ENCODE results near the gene SEMA4D.

Gene SEMA4D

GRCh38 chr9:89436963-89437625 is 60.8 kb downstream of the SEMA4D start:
- TF ChIP-seq CTCF (conservative IDR thresholded peaks at IDR 0.05; ENCODE audit: control insufficient read depth, insufficient read depth, low read depth, low read length) = no peak
- no peak for DNase-seq (ENCODE audit: low read depth)
- no peak overlapping the region for H3K4me3 ChIP-seq (ENCODE audit: control insufficient read depth, low read depth, low read length)

GRCh38 chr9:89436326-89436725 is 61.6 kb downstream of the SEMA4D start:
- no peak for DNase-seq (ENCODE audit: low read depth)
- no peak for TF ChIP-seq CTCF (conservative IDR thresholded peaks at IDR 0.05; ENCODE audit: control insufficient read depth, insufficient read depth, low read depth, low read length)

GRCh38 chr9:89435071-89435823 is 62.7 kb downstream of the SEMA4D start:
- no peak overlapping the region for H3K4me3 ChIP-seq (ENCODE audit: control insufficient read depth, low read depth, low read length)
- no peak for DNase-seq (ENCODE audit: low read depth)
- TF ChIP-seq CTCF (conservative IDR thresholded peaks at IDR 0.05; ENCODE audit: control insufficient read depth, insufficient read depth, low read depth, low read length) = no peak

More at GRCh38 chr9:89436326-89436725, 61.6 kb downstream of the SEMA4D start:
- no peak overlapping the region for H3K4me3 ChIP-seq (ENCODE audit: control insufficient read depth, low read depth, low read length)

GRCh38 chr9:89434636-89435035 is 63.3 kb downstream of the SEMA4D start:
- H3K4me3 ChIP-seq (ENCODE audit: control insufficient read depth, low read depth, low read length) = no peak overlapping the region
- TF ChIP-seq CTCF (conservative IDR thresholded peaks at IDR 0.05; ENCODE audit: control insufficient read depth, insufficient read depth, low read depth, low read length) = no peak
- DNase-seq (ENCODE audit: low read depth) = no peak

- peak; percentile 34 for DNase-seq (ENCODE audit: low read depth)
- TF ChIP-seq CTCF (conservative IDR thresholded peaks at IDR 0.05; ENCODE audit: control insufficient read depth, insufficient read depth, low read depth, low read length) = no peak
- H3K4me3 ChIP-seq (ENCODE audit: control insufficient read depth, low read depth, low read length) = no peak overlapping the region
These were observed 64.1 kb downstream of the SEMA4D start for GRCh38 chr9:89433826-89434225.

- DNase-seq (ENCODE audit: low read depth) = no peak
- TF ChIP-seq CTCF (conservative IDR thresholded peaks at IDR 0.05; ENCODE audit: control insufficient read depth, insufficient read depth, low read depth, low read length) = no peak
- no peak overlapping the region for H3K4me3 ChIP-seq (ENCODE audit: control insufficient read depth, low read depth, low read length)
These were observed 64.9 kb downstream of the SEMA4D start for GRCh38 chr9:89432986-89433530.

Measured in fibroblast of mammary gland (primary cell).